Superior temporal gyrus (tissue), 1 donor: ENCODE data around the gene IFT52.

ENCODE experiments used
- DNase-seq: peaks from one replicate; pipeline ENCODE4 v3.0.0-alpha.2; 2016; ENCODE audit errors: extremely low spot score

Gene IFT52

DNA sequence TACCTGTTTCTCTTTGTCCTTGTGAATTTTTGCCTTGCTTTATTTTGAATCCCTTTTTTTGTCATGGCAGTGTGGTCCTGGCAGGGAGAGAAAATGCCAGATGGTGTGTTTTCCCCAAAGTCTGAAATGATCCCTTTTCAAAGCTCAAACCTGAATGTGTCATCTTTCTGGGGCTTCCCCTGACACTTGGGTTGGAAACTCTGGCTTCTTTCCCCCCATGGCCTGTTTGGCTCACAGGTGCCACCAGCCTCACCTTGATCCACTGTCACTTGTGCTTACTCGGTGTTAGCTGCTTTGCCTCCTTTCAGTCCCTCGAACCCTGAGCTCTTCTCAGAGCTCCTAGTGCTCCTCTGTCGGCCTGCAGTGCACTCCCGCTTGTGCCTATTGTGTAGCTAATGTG is 98.4 kb downstream of the IFT52 start:
- DNase-seq, result no peak

GRCh38 chr20:43690943-43691598 is 100.3 kb downstream of the IFT52 start:
- DNase-seq, result no peak

DNA sequence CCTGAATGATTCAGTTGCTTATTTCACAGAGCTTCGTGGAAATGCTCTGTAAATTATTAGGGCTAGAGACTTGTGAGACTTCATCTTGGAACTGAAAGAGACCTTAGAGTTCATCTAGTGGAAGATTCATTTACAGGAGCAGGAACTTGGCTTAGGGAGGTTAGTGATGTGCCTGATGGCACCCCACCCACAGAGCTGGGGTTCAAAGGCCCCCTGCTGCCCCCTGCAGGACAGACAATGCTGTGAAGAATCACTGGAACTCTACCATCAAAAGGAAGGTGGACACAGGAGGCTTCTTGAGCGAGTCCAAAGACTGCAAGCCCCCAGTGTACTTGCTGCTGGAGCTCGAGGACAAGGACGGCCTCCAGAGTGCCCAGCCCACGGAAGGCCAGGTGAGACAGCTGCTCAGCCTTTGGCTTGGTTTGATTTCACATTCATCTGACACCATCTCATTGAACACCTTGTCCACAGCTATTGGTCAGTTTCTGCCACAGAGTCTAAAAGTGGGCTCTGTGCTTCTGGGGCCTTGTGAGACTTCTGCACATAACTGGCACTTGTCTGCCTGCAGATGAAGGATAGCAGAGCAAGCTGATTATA is 101.3 kb downstream of the IFT52 start:
- DNase-seq, result peak; percentile 37

GRCh38 chr20:43694763-43695162 is 104.0 kb downstream of the IFT52 start:
- DNase-seq, result no peak

DNA sequence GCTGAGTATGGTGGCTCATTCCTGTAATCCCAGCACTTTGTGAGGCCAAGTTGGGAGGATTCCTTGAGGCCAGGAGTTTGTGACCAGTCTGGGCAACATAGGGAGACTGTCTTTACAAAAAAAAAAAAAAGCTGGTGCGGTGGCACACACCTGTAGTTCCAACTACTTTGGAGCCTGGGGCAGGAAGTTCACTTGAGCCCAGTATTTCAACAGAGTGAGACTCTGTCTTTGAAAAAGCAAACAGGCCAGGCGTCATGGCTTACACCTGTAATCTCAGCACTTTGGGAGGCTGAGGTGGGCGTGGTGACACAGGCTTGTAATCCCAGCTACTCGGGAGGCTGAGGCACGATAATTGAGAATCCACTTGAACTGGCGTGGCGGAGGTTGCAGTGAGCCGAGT is 104.8 kb downstream of the IFT52 start:
- DNase-seq, result no peak
